Measurements from ENCODE around the gene PSMC3IP.

DNA sequence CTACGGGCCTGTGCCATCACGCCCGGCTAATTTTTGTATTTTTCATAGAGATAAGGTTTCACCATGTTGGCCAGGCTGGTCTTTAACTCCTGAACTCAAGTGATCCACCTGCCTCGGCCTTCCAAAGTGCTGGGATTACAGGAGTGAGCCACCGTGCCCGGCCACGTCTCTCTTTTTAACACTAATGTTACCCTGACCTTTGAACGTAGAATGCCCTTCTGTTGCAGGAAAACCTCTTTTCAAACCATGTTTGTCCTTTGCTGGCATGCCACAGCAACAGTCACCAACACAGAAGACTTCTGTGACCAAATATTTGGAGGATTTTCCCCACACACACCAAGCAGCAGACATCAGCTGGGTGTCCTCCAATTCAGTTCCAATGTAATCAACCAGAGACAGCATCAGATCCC, 32.6 kb downstream of the PSMC3IP start:
- TF ChIP-seq CTCF (IDR thresholded peaks at IDR 0.05) (no peak), POLR2A (IDR thresholded peaks at IDR 0.05) (no peak)
